ENCODE measurements around the gene RABEPK. TPM values are rescaled to one million over a fixed set of nuclear protein-coding genes. Genes with fewer than 3 reads are reported as not detected.
"Not testable (repeated sequence)": the region's sequence is repeated elsewhere in the genome, so short reads cannot be mapped to it uniquely, and the experiment has no call there.

RABEPK gene
- total and polyA plus RNA-seq, 12 donors: 11.0 to 27.3 (median 17.0) TPM

DNA sequence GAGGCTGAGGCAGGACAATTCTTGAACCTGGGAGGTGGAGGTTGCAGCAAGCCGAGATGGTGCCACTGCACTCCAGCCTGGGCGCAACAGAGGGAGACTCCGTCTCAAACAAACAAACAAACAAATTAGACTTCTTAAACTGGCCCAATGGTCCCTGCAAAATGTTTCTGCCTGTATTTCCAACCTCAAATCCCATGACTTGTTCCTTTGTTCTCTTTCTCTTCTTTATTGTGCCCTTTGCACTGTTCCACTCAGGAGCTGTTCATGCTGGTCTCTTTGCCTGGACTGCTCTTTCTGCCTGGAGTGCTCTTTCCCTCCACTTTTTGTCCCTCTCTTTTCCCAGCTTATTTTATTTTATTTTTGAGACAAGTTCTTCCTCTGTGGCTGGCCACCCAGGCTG, 4.1 kb downstream of the RABEPK start:
- no peak overlapping the region for H3K4me3 ChIP-seq
- intact Hi-C loops (cut with DNase I): no loop called here
- TF ChIP-seq, protein P1, sequence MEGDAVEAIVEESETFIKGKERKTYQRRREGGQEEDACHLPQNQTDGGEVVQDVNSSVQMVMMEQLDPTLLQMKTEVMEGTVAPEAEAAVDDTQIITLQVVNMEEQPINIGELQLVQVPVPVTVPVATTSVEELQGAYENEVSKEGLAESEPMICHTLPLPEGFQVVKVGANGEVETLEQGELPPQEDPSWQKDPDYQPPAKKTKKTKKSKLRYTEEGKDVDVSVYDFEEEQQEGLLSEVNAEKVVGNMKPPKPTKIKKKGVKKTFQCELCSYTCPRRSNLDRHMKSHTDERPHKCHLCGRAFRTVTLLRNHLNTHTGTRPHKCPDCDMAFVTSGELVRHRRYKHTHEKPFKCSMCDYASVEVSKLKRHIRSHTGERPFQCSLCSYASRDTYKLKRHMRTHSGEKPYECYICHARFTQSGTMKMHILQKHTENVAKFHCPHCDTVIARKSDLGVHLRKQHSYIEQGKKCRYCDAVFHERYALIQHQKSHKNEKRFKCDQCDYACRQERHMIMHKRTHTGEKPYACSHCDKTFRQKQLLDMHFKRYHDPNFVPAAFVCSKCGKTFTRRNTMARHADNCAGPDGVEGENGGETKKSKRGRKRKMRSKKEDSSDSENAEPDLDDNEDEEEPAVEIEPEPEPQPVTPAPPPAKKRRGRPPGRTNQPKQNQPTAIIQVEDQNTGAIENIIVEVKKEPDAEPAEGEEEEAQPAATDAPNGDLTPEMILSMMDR (IDR thresholded peaks at IDR 0.05): no peak
- no peak for TF ChIP-seq POLR2A (IDR thresholded peaks at IDR 0.05)
- no peaks in the 10 kb centered on the region for H3K9me3 ChIP-seq (replicated peaks in 1 of 3)
- peaks cover 0 to 7% of the 10 kb centered on the region in 2 donors for H3K4me1 ChIP-seq (replicated peaks in 1 of 2)
- peaks cover 0 to 28% of the 10 kb centered on the region in 2 donors for H3K36me3 ChIP-seq (replicated peaks in 1 of 2)
- 64 to 98% (median 95%) methylated on average over 3 of the region's 3 CpGs for WGBS, 4 donors
- no peak for DNase-seq
- no peak overlapping the region for H3K27ac ChIP-seq
- H3K27me3 ChIP-seq: no peaks in the 10 kb centered on the region

DNA sequence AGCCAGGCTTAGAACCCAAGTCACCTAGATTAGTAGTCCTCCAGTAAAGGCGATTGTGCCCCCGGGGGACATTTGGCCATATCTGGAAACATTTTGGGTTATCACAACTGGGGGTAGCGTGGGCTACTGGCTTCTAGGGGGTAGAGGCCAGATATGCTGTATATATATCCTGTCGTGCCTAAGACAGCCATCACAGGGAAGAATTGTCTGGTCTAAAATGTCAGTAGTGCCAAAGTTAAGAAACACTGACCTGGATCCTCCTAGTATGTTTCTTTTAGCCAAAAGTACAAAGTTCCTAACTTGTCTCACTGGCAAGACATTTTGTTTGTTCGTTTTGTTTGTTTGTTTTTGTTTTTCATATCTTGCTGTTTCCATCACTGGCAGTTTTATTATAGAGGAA, 13.8 kb downstream of the RABEPK start:
- 82 to 88% (median 85%) methylated on average over 5 of the region's 5 CpGs for WGBS, 4 donors
- intact Hi-C loops (cut with DNase I): no loop called here

DNA sequence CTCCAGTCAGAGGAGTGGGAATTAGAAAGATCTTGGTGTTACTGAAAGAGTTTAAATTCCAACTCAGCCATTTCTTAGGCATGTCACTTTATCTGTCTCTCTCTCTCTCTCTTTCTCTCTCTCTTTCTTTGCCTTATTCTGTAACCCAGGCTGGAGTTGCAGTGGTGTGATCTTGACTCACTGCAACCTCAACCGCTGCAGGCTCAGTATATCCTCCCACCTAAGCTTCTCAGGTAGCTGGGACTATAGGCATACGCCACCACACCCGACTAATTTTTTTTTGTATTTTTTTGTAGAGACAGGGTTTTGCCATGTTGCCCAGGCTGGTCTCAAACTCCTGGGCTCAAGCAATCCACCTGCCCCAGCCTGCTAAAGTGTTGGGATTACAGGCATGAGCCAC, 18.3 kb downstream of the RABEPK start:
- H3K4me3 ChIP-seq: no peak overlapping the region
- intact Hi-C loops (cut with DNase I): no loop called here
- H3K9me3 ChIP-seq (replicated peaks in 1 of 3): no peaks in the 10 kb centered on the region
- no peak overlapping the region for H3K27ac ChIP-seq
- no peak for TF ChIP-seq POLR2A (IDR thresholded peaks at IDR 0.05)
- TF ChIP-seq, protein P1 (IDR thresholded peaks at IDR 0.05): no peak
- no peaks in the 10 kb centered on the region for H3K27me3 ChIP-seq
- no peaks in the 10 kb centered on the region for H3K4me1 ChIP-seq (replicated peaks in 1 of 2)
- DNase-seq: no peak
- peaks cover 0 to 8% of the 10 kb centered on the region in 2 donors for H3K36me3 ChIP-seq (replicated peaks in 1 of 2)
- 90 to 100% (median 98%) methylated on average over 3 of the region's 3 CpGs for WGBS, 4 donors

More for the DNA sequence above, 13.8 kb downstream of the RABEPK start:
- TF ChIP-seq, protein P1 (IDR thresholded peaks at IDR 0.05): no peak
- TF ChIP-seq POLR2A (IDR thresholded peaks at IDR 0.05): no peak
- no peak overlapping the region for H3K27ac ChIP-seq
- no peak overlapping the region for H3K4me3 ChIP-seq
- DNase-seq: no peak
- H3K4me1 ChIP-seq (replicated peaks in 1 of 2): no peaks in the 10 kb centered on the region
- peaks cover 0 to 23% of the 10 kb centered on the region in 2 donors for H3K36me3 ChIP-seq (replicated peaks in 1 of 2)
- no peaks in the 10 kb centered on the region for H3K9me3 ChIP-seq (replicated peaks in 1 of 3)
- no peaks in the 10 kb centered on the region for H3K27me3 ChIP-seq

DNA sequence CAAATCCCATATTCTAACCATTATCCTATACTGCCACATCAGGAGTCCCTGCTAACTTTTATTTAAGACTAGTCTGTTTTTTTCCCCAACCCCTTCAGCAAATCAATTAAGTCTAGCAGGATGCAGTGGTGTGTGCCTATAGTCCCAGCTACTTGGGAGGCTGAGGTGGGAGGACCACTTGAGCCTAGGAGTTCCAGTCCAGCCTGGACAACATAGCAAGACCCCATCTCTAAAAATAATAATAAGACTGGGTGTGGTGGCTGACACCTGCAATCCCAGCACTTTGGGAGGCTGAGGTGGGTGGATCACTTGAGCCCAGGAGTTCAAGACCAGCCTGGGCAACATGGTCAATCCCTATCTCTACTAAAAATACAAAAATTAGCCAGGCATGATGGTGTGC, 24.5 kb downstream of the RABEPK start:
- DNase-seq; H3K4me3 ChIP-seq; intact Hi-C loops (cut with DNase I); H3K9me3 ChIP-seq (replicated peaks in 1 of 3); H3K27ac ChIP-seq; H3K4me1 ChIP-seq (replicated peaks in 1 of 2); H3K27me3 ChIP-seq: not testable (repeated sequence)
- H3K36me3 ChIP-seq (replicated peaks in 1 of 2): peaks cover 0 to 13% of the 10 kb centered on the region in 2 donors

DNA sequence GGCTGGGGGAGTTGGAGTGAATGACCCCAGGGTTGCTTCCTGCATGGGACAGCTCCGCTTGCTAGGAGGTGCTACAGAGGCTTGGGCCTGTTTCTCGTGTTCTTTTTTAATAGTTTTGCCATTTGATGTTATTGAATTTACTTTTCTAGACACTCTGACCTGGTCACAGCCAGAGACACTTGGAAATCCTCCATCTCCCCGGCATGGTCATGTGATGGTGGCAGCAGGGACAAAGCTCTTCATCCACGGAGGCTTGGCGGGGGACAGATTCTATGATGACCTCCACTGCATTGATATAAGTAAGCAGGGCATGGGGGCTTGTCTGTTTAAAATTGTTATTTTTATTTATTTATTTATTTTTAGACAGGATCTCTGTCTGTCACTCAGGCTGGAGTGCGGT, 27.4 kb downstream of the RABEPK start:
- intact Hi-C loops (cut with DNase I): no loop called here
- H3K4me1 ChIP-seq (replicated peaks in 1 of 2): no peaks in the 10 kb centered on the region
- no peak for DNase-seq
- no peaks in the 10 kb centered on the region for H3K27me3 ChIP-seq
- H3K36me3 ChIP-seq (replicated peaks in 1 of 2): peaks cover 0 to 11% of the 10 kb centered on the region in 2 donors
- H3K9me3 ChIP-seq (replicated peaks in 1 of 3): no peaks in the 10 kb centered on the region
- WGBS, 4 donors: 91 to 96% (median 95%) methylated on average over 6 of the region's 6 CpGs
- TF ChIP-seq, protein P1 (IDR thresholded peaks at IDR 0.05): no peak
- TF ChIP-seq POLR2A (IDR thresholded peaks at IDR 0.05): no peak
- no peak overlapping the region for H3K27ac ChIP-seq
- no peak overlapping the region for H3K4me3 ChIP-seq

Data from adrenal gland (tissue), 12 donors.